Stomach (tissue), 4 donors: ENCODE measurements around the gene MRC1.
"Not testable (repeated sequence)": the region's sequence is repeated elsewhere in the genome, so short reads cannot be mapped to it uniquely, and the experiment has no call there.

Experiments
- EP300 ChIP-seq: sonication (generic); formaldehyde crosslinking; IDR thresholded peaks from one replicate; pipeline ENCODE4 v1.6.1; 2017; ENCODE audit warnings: antibody characterized with exemption
- TF ChIP-seq, protein P1 (sequence below), 7 experiments: fragments of 450-650 bp in 4 of 7; fragments of 200-600 bp in 3 of 7; sonication (generic) in 3 of 7; IDR thresholded peaks; one replicate each; pipeline ENCODE4 v1.5.1; 2016 to 2019; ENCODE audit warnings: antibody characterized with exemption in 7 of 7, control low read depth in 2 of 7, mild to moderate bottlenecking in 1 of 7

DNA sequence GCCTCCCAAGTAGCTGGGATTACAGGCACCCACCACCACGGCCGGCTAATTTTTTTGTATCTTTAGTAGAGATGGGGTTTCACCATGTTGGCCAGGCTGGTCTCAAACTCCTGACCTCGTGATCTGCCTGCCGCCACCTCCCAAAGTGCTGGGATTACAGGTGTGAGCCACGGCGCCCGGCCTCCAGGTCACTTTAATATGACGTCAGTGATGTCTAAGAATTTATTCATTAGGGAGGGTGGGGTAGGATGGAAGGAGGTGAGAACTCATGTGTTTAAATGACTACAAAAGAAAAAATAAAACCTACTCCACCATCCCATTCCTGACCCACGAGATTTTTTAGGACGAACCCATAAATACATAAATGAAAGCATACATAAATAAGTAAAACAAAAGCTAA is 145.2 kb downstream of the MRC1 start:
- not testable (repeated sequence) for TF ChIP-seq EP300
- TF ChIP-seq, protein P1, sequence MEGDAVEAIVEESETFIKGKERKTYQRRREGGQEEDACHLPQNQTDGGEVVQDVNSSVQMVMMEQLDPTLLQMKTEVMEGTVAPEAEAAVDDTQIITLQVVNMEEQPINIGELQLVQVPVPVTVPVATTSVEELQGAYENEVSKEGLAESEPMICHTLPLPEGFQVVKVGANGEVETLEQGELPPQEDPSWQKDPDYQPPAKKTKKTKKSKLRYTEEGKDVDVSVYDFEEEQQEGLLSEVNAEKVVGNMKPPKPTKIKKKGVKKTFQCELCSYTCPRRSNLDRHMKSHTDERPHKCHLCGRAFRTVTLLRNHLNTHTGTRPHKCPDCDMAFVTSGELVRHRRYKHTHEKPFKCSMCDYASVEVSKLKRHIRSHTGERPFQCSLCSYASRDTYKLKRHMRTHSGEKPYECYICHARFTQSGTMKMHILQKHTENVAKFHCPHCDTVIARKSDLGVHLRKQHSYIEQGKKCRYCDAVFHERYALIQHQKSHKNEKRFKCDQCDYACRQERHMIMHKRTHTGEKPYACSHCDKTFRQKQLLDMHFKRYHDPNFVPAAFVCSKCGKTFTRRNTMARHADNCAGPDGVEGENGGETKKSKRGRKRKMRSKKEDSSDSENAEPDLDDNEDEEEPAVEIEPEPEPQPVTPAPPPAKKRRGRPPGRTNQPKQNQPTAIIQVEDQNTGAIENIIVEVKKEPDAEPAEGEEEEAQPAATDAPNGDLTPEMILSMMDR (IDR thresholded peaks at IDR 0.05) = not testable (repeated sequence)
